Measurements from ENCODE around the gene NDUFA7. TPM values are rescaled to one million over a fixed set of nuclear protein-coding genes. Genes with fewer than 3 reads are reported as not detected.
"Not testable (repeated sequence)": the region's sequence is repeated elsewhere in the genome, so short reads cannot be mapped to it uniquely, and the experiment has no call there.

Gene NDUFA7
- total and polyA plus RNA-seq, 3 experiments from 2014 or later = 86.0 to 121 (median 93.3) TPM

DNA sequence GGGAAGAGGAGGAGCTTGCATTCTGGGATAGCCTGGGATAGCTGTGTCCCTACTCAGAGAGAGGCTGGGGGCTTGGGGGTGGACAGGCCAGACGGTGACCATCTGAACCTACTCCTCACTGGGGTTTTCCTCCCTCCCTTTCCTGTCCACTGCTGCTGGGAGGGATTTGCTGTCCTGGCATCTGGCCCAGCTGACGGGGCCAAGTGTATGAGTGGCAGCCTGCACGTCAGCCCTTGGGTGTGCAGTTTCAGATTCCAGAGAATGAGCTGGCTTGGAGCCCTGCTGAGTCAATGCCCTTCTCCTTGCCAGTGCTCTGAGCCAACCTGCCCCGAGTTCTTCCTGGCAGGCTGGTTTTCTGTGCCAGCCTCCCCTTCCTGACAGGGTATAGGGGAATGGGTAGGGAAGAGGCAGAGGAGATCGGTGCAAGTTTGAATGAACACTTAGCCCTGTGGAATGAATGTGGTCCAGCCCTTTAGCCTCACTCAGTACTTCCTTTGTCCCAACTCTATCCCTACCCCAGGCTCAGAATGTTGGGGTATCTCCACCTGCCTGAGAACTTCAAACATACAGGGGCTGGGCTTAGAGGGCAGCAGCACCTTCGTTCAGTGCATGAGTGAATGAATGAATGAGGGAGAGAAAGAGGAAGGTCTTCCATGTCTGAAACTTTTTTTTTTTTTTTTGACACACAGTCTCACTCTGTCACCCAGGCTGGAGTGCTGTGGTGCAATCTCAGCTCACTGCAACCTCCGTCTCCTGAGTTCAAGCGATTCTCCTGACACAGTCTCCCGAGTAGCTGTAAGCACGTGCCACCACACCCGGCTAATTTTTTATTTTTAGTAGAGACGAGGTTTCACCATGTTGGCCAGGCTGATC is 41.0 kb upstream of the NDUFA7 start:
- ChIA-PET CTCF (interaction anchor here (2.1 kb wide), 1 partner anchor 8 kb away, joined by 6 read pairs; no protein-coding TSS in a partner anchor), POLR2A (interaction anchor here (0.6 kb wide), 1 partner anchor 18 kb away, joined by 3 read pairs; no protein-coding TSS in a partner anchor)
- Mint-ChIP-seq H3K4me3 (peak overlapping the region in 1 of 7 donors; percentile 24), H3K27ac (no peak overlapping the region), H3K36me3 (no peaks in the 10 kb centered on the region), H3K4me1 (peaks cover 4 to 15% (median 14%) of the 10 kb centered on the region in 3 donors), H3K27me3 (peaks cover 26 to 38% of the 10 kb centered on the region in 2 donors), H3K9me3 (peaks cover 0 to 2% (median 0%) of the 10 kb centered on the region in 5 donors)
- Histone ChIP-seq H3K27ac (ENCODE audit: low read depth, low read length) (no peak overlapping the region), H3K4me1 (ENCODE audit: insufficient read depth, low read length) (peaks cover 5% of the 10 kb centered on the region), H3K27me3 (ENCODE audit: insufficient read depth, low read length, poor library complexity, severe bottlenecking) (peaks cover 12% of the 10 kb centered on the region), H3K4me3 (ENCODE audit: low read length) (no peak overlapping the region), H3K9me3 (ENCODE audit: low read length) (no peaks in the 10 kb centered on the region), H3K36me3 (ENCODE audit: insufficient read depth, low read length) (no peaks in the 10 kb centered on the region)
- no peak for DNase-seq

DNA sequence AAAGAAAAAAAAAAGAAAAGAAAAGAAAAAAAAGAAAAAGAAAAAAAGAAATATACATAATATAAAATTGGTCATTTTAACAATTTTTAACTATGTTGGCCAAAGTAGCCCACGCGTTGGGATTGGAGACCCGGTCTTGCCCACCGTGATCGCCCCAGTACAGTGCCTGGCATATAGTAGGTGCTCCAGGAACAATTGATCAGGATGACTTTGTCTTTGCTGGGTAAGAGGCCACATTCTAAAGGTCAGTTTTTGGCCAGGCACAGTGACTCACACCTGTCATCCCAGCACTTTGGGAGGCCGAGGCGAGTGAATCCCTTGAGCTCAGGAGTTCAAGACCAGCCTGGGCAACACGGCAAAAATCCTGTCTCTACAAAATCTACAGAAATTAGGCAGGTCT is 39.0 kb upstream of the NDUFA7 start:
- H3K4me1 ChIP-seq (ENCODE audit: insufficient read depth, low read length) = peaks cover 5% of the 10 kb centered on the region
- Mint-ChIP-seq H3K4me1 (peaks cover 4 to 15% (median 14%) of the 10 kb centered on the region in 3 donors), H3K4me3 (no peak overlapping the region), H3K27ac (no peak overlapping the region), H3K36me3 (no peaks in the 10 kb centered on the region), H3K27me3 (peaks cover 14 to 23% of the 10 kb centered on the region in 2 donors), H3K9me3 (peaks cover 0 to 2% (median 0%) of the 10 kb centered on the region in 5 donors)
- DNase-seq = no peak
- no peak overlapping the region for H3K27ac ChIP-seq (ENCODE audit: low read depth, low read length)
- H3K4me3 ChIP-seq (ENCODE audit: low read length) = no peak overlapping the region
- peaks cover 12% of the 10 kb centered on the region for H3K27me3 ChIP-seq (ENCODE audit: insufficient read depth, low read length, poor library complexity, severe bottlenecking)
- H3K36me3 ChIP-seq (ENCODE audit: insufficient read depth, low read length) = no peaks in the 10 kb centered on the region
- CTCF ChIA-PET = interaction anchor here (1.1 kb wide), 1 partner anchor 10 kb away, joined by 3 read pairs; no protein-coding TSS in a partner anchor
- POLR2A ChIA-PET = no interaction called here
- no peaks in the 10 kb centered on the region for H3K9me3 ChIP-seq (ENCODE audit: low read length)

DNA sequence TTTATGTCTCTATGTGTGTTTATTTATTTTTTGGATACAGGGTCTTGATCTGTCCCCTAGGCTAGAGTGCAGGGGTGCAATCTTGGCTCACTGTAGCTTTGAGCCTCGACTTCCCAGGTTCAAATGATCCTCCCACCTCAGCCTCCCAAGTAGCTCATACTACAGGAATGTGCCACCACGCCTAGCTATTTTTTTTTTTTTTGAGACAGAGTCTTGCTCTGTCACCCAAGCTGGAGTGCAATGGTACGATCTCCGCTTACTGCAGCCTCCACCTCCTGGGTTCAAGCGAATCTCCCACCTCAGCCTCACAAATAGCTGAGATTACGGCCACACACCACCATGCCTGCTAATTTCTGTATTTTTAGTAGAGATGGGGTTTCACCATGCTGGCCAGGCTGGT is 37.8 kb upstream of the NDUFA7 start:
- no peaks in the 10 kb centered on the region for H3K36me3 Mint-ChIP-seq
- peaks cover 0 to 2% (median 0%) of the 10 kb centered on the region in 5 donors for H3K9me3 Mint-ChIP-seq
- H3K4me3 Mint-ChIP-seq = no peak overlapping the region
- H3K4me1 Mint-ChIP-seq = peaks cover 2 to 13% (median 12%) of the 10 kb centered on the region in 3 donors
- DNase-seq = no peak
- H3K9me3 ChIP-seq (ENCODE audit: low read length) = no peaks in the 10 kb centered on the region
- POLR2A ChIA-PET = interaction anchor here (0.6 kb wide), 1 partner anchor 91 kb away, joined by 6 read pairs; no protein-coding TSS in a partner anchor
- H3K36me3 ChIP-seq (ENCODE audit: insufficient read depth, low read length) = no peaks in the 10 kb centered on the region
- H3K4me3 ChIP-seq (ENCODE audit: low read length) = no peak overlapping the region
- peaks cover 8% of the 10 kb centered on the region for H3K4me1 ChIP-seq (ENCODE audit: insufficient read depth, low read length)
- CTCF ChIA-PET = no interaction called here
- peaks cover 12 to 20% of the 10 kb centered on the region in 2 donors for H3K27me3 Mint-ChIP-seq
- H3K27ac Mint-ChIP-seq = no peak overlapping the region
- peaks cover 12% of the 10 kb centered on the region for H3K27me3 ChIP-seq (ENCODE audit: insufficient read depth, low read length, poor library complexity, severe bottlenecking)
- no peak overlapping the region for H3K27ac ChIP-seq (ENCODE audit: low read depth, low read length)

DNA sequence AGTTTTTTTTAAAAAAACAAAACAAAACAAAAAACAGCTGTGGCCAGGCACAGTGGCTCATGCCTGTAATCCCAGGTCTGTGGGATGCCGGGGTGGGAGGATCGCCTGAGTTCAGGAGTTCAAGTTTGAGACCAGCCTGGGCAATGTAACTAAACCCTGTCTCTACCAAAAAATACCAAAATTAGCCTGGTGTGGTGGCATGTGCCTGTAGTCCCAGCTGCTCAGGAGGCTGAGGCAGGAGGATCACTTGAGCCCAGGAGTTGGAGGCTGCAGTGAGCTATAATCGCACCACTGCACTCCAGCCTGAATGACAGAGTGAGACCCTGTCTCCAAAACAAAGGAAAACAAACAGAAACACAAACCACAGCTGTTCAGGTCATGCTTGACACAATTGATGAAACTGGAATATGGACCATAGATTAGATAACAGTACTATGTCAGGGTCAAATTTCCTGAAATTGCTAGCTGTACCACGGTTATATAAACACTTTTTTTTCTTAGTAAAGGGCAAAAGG is 35.9 kb upstream of the NDUFA7 start:
- Mint-ChIP-seq H3K36me3 (no peaks in the 10 kb centered on the region), H3K27ac (peak overlapping the region in 1 of 8 donors; percentile 47), H3K4me3 (no peak overlapping the region), H3K27me3 (peaks cover 10 to 15% of the 10 kb centered on the region in 2 donors), H3K9me3 (peaks cover 0 to 2% (median 0%) of the 10 kb centered on the region in 5 donors), H3K4me1 (peaks cover 2 to 4% (median 3%) of the 10 kb centered on the region in 3 donors)
- H3K9me3 ChIP-seq (ENCODE audit: low read length) = no peaks in the 10 kb centered on the region
- peaks cover 4% of the 10 kb centered on the region for H3K27me3 ChIP-seq (ENCODE audit: insufficient read depth, low read length, poor library complexity, severe bottlenecking)
- H3K36me3 ChIP-seq (ENCODE audit: insufficient read depth, low read length) = no peaks in the 10 kb centered on the region
- ChIA-PET POLR2A (no interaction called here), CTCF (interaction anchor here (1.5 kb wide), 1 partner anchor 48 kb away, joined by 3 read pairs; no protein-coding TSS in a partner anchor)
- H3K4me1 ChIP-seq (ENCODE audit: insufficient read depth, low read length) = peaks cover 6% of the 10 kb centered on the region
- no peak overlapping the region for H3K4me3 ChIP-seq (ENCODE audit: low read length)
- DNase-seq = no peak
- H3K27ac ChIP-seq (ENCODE audit: low read depth, low read length) = no peak overlapping the region

DNA sequence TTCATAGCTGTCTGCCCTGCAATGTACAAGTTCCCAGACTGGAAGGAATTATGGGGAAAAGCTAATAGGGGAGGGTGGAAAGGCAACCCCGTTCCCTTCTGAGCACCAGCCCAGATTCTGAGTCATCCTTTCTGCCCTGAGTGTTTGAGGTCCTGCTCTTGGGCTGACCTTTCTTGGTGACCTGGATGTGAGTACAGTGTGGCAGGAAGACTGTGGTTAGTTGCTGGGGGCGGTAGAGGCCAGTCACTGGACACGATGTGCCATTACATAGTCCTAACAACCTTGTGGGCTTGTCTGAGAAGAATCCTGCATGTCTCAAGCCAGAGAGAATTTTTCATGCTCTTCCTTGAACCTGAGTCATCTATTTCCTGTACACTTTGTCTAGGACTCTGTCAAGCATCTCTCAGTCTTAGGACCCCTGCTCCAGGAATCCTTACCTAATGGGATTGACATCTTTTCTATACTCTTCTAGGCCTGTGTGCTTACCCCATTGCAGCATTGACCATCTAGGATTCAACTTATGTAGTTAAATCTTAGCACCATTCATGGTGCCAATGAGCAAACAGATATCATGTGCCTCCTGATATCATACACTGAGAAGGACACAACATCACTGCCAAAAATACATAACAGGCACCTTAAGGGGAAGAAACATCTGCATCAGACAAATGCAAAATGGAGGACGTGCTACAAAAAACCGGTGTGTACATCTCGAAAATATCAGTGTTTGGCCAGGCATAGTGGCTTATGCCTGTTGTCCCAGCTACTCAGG is 34.6 kb upstream of the NDUFA7 start:
- Histone ChIP-seq H3K9me3 (ENCODE audit: low read length) (no peaks in the 10 kb centered on the region), H3K27me3 (ENCODE audit: insufficient read depth, low read length, poor library complexity, severe bottlenecking) (no peaks in the 10 kb centered on the region), H3K27ac (ENCODE audit: low read depth, low read length) (no peak overlapping the region), H3K36me3 (ENCODE audit: insufficient read depth, low read length) (no peaks in the 10 kb centered on the region), H3K4me1 (ENCODE audit: insufficient read depth, low read length) (peaks cover 6% of the 10 kb centered on the region), H3K4me3 (ENCODE audit: low read length) (no peak overlapping the region)
- no peak for DNase-seq
- ChIA-PET POLR2A (no interaction called here), CTCF (interaction anchor here (0.7 to 3.3 kb wide), 3 partner anchors 10 to 225 kb away, joined by 3 to 31 read pairs (median 11); no protein-coding TSS in a partner anchor)
- Mint-ChIP-seq H3K4me1 (peaks cover 2 to 4% (median 3%) of the 10 kb centered on the region in 3 donors), H3K36me3 (no peaks in the 10 kb centered on the region), H3K4me3 (no peak overlapping the region), H3K9me3 (peaks cover 0 to 2% (median 0%) of the 10 kb centered on the region in 5 donors), H3K27me3 (peaks cover 14% of the 10 kb centered on the region in 2 donors), H3K27ac (no peak overlapping the region)

DNA sequence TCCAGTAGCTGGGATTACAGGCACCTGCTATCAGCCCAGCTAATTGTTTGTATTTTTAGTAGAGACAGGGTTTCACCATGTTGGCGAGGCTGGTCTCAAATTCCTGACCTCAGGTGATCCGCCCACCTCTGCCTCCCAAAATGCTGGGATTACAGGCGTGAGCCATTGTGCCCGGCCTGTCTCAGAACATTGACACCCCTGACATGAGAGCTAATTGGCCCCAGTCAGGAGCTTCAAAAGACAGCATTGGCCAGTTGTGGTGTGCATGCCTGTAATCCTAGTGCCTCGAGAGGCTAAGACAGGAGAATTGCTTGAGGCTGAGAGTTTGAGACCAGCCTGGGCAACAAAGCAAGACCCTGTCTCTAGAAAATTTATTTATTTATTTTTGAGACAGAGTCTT is 31.7 kb upstream of the NDUFA7 start:
- H3K4me1 Mint-ChIP-seq; H3K9me3 Mint-ChIP-seq; H3K27me3 ChIP-seq (ENCODE audit: insufficient read depth, low read length, poor library complexity, severe bottlenecking); DNase-seq; H3K4me3 ChIP-seq (ENCODE audit: low read length); H3K9me3 ChIP-seq (ENCODE audit: low read length); H3K4me1 ChIP-seq (ENCODE audit: insufficient read depth, low read length); POLR2A ChIA-PET; H3K27ac ChIP-seq (ENCODE audit: low read depth, low read length); H3K4me3 Mint-ChIP-seq; H3K27ac Mint-ChIP-seq; H3K36me3 ChIP-seq (ENCODE audit: insufficient read depth, low read length); H3K36me3 Mint-ChIP-seq: not testable (repeated sequence)
- CTCF ChIA-PET = interaction anchor here (0.8 to 3.3 kb wide), 15 partner anchors 9 to 341 kb away, joined by 3 to 31 read pairs (median 8); partner anchors contain the start of gene KANK3
- peaks cover 13 to 21% of the 10 kb centered on the region in 2 donors for H3K27me3 Mint-ChIP-seq

DNA sequence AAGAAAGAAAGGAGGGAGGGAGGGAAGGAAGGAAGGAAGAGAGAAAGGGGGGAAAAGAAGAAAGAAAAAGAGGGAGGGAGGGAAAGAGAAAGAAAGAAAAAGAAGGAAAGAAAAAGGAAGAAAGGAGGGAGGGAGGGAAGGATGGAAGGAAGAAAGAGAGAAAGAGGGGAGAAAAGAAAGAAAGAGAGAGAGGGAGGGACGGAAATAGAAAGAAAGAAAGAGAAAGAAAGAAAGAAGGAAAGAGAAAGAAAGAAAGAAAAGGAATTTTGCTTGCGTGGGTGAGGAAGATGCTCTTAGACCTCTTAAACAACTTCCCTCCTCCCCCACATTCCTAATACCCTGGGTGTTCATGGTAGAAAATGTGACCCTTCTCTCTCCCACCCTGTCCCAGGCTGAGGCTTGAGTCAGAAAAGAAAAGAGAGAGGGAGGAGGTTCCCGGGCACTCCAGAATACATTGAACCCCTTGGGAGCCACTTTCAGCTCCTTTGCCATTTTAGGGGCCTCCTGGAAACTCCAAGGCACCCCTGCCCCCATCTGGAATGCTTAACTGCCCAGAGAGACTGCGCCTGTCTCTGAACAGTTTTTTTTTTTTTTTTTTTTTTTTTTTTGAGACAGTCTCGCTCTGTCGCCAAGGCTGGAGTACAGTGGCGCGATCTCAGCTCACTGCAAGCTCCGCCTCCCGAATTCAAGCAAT is 31.1 kb upstream of the NDUFA7 start:
- no peaks in the 10 kb centered on the region for H3K9me3 ChIP-seq (ENCODE audit: low read length)
- DNase-seq = no peak
- Mint-ChIP-seq H3K4me1 (peaks cover 2 to 4% (median 3%) of the 10 kb centered on the region in 3 donors), H3K27me3 (peaks cover 13 to 21% of the 10 kb centered on the region in 2 donors), H3K9me3 (no peaks in the 10 kb centered on the region), H3K4me3 (no peak overlapping the region), H3K27ac (no peak overlapping the region), H3K36me3 (no peaks in the 10 kb centered on the region)
- H3K36me3 ChIP-seq (ENCODE audit: insufficient read depth, low read length) = no peaks in the 10 kb centered on the region
- peaks cover 6% of the 10 kb centered on the region for H3K4me1 ChIP-seq (ENCODE audit: insufficient read depth, low read length)
- H3K27me3 ChIP-seq (ENCODE audit: insufficient read depth, low read length, poor library complexity, severe bottlenecking) = no peaks in the 10 kb centered on the region
- ChIA-PET CTCF (interaction anchor here (0.8 to 3.3 kb wide), 10 partner anchors 9 to 241 kb away, joined by 3 to 31 read pairs (median 10); partner anchors contain the start of gene KANK3), POLR2A (no interaction called here)
- H3K27ac ChIP-seq (ENCODE audit: low read depth, low read length) = no peak overlapping the region
- H3K4me3 ChIP-seq (ENCODE audit: low read length) = no peak overlapping the region

Measured in CD8-positive, alpha-beta memory T cell (primary cell).